DOHH2 (cell line): ENCODE data around the gene GPC6.

Experiments used
- H3F3A ChIP-seq: fragments of 200-600 bp; sonication (generic), shearing (Covaris generic); 2 replicates; pipeline ENCODE4 v1.6.0; 2016; ENCODE audit warnings: antibody characterized with exemption, mild to moderate bottlenecking; ENCODE audit not compliant: control insufficient read depth, insufficient read depth
- H3K27ac ChIP-seq: fragments of 200-600 bp; sonication (generic); 2 replicates; pipeline ENCODE4 v1.5.1; 2014; ENCODE audit warnings: low read depth, mild to moderate bottlenecking, low read length, moderate library complexity
- H3K27me3 ChIP-seq: fragments of 200-600 bp; sonication (generic); 2 replicates; pipeline ENCODE4 v1.6.1; 2014; ENCODE audit warnings: mild to moderate bottlenecking, low read length, mixed read lengths; ENCODE audit not compliant: control insufficient read depth
- H3K36me3 ChIP-seq: fragments of 200-600 bp; sonication (generic); 2 replicates; pipeline ENCODE4 v1.6.1; 2014; ENCODE audit warnings: mild to moderate bottlenecking, low read length, moderate library complexity, mixed read lengths; ENCODE audit not compliant: control insufficient read depth
- H3K4me1 ChIP-seq: fragments of 200-600 bp; sonication (generic); 2 replicates; pipeline ENCODE4 v1.6.1; 2014; ENCODE audit warnings: mild to moderate bottlenecking, low read length, mixed read lengths; ENCODE audit not compliant: control insufficient read depth
- H3K4me2 ChIP-seq: fragments of 200-600 bp; sonication (generic); 2 replicates; pipeline ENCODE4 v1.6.0; 2014; ENCODE audit warnings: mild to moderate bottlenecking, low read length, moderate library complexity
- H3K4me3 ChIP-seq: fragments of 200-600 bp; sonication (generic); 2 replicates; pipeline ENCODE4 v1.5.1; 2014; ENCODE audit warnings: mild to moderate bottlenecking, low read length, mixed read lengths
- H3K79me2 ChIP-seq: fragments of 200-600 bp; sonication (generic); 2 replicates; pipeline ENCODE4 v1.6.1; 2014; ENCODE audit warnings: mild to moderate bottlenecking, low read length, mixed read lengths; ENCODE audit not compliant: control insufficient read depth
- H3K9me2 ChIP-seq: fragments of 200-600 bp; sonication (generic); replicated peaks from 2 replicates; pipeline ENCODE4 v1.6.1; 2014; ENCODE audit warnings: mild to moderate bottlenecking, low read length, mixed read lengths; ENCODE audit not compliant: control insufficient read depth
- H3K9me3 ChIP-seq: fragments of 200-600 bp; sonication (generic); 2 replicates; pipeline ENCODE4 v1.6.1; 2014; ENCODE audit warnings: antibody characterized with exemption, low read length, mixed read lengths; ENCODE audit not compliant: control insufficient read depth, insufficient read depth
- H4K20me1 ChIP-seq: fragments of 200-600 bp; sonication (generic); 2 replicates; pipeline ENCODE4 v1.6.0; 2014; ENCODE audit warnings: low read depth, mild to moderate bottlenecking, antibody characterized with exemption, low read length, moderate library complexity; ENCODE audit not compliant: control insufficient read depth, insufficient read depth
- EZH2phosphoT487 ChIP-seq: fragments of 200-600 bp; sonication (generic); IDR thresholded peaks from 2 replicates; pipeline ENCODE4 v1.6.1; 2017; ENCODE audit warnings: borderline replicate concordance, mild to moderate bottlenecking, antibody characterized with exemption, low read length, moderate library complexity, mixed read lengths
- TF ChIP-seq, protein P1 (sequence below): fragments of 200-600 bp; sonication (generic); IDR thresholded peaks from one replicate; pipeline ENCODE4 v1.5.1; 2014; ENCODE audit warnings: antibody characterized with exemption, mild to moderate bottlenecking, low read depth, low read length; ENCODE audit not compliant: poor library complexity, severe bottlenecking

GPC6 gene

DNA sequence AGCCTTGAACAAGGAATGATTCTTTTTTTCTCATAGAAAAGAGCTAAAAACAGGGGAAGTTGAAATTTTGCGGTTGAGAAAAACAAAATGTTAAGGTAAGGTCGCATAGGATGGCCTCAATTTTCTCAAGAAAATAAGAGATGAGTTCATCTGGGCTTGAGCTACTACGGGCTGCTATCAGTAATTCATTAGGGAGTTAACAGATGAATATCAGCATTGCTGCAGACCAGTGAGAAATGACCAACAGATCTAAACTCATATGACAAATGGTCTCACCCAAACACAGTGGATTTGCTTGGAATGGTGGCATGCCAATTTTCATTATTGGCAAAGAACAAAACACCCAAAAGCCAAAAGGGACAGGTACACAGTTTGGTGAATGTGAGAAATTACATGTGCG, 56.6 kb downstream of the GPC6 start:
- no peaks in the 10 kb centered on the region for H3K9me2 ChIP-seq
- no peaks in the 10 kb centered on the region for H4K20me1 ChIP-seq
- no peaks in the 10 kb centered on the region for H3K27me3 ChIP-seq
- no peaks in the 10 kb centered on the region for H3K9me3 ChIP-seq
- H3K79me2 ChIP-seq: no peaks in the 10 kb centered on the region
- H3K27ac ChIP-seq: no peak overlapping the region
- no peak overlapping the region for H3K4me3 ChIP-seq
- H3K4me2 ChIP-seq: no peak overlapping the region
- H3F3A ChIP-seq: no peaks in the 10 kb centered on the region
- H3K36me3 ChIP-seq: no peaks in the 10 kb centered on the region
- H3K4me1 ChIP-seq: no peaks in the 10 kb centered on the region
- TF ChIP-seq, protein P1, sequence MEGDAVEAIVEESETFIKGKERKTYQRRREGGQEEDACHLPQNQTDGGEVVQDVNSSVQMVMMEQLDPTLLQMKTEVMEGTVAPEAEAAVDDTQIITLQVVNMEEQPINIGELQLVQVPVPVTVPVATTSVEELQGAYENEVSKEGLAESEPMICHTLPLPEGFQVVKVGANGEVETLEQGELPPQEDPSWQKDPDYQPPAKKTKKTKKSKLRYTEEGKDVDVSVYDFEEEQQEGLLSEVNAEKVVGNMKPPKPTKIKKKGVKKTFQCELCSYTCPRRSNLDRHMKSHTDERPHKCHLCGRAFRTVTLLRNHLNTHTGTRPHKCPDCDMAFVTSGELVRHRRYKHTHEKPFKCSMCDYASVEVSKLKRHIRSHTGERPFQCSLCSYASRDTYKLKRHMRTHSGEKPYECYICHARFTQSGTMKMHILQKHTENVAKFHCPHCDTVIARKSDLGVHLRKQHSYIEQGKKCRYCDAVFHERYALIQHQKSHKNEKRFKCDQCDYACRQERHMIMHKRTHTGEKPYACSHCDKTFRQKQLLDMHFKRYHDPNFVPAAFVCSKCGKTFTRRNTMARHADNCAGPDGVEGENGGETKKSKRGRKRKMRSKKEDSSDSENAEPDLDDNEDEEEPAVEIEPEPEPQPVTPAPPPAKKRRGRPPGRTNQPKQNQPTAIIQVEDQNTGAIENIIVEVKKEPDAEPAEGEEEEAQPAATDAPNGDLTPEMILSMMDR: no peak
- TF ChIP-seq EZH2phosphoT487: no peak

- TF ChIP-seq, protein P1: no peak
- no peak for TF ChIP-seq EZH2phosphoT487
- H3K4me3 ChIP-seq: no peak overlapping the region
- H3K27me3 ChIP-seq: no peaks in the 10 kb centered on the region
Measured at GRCh38 chr13:93284064-93284463, 57.5 kb downstream of the GPC6 start.

DNA sequence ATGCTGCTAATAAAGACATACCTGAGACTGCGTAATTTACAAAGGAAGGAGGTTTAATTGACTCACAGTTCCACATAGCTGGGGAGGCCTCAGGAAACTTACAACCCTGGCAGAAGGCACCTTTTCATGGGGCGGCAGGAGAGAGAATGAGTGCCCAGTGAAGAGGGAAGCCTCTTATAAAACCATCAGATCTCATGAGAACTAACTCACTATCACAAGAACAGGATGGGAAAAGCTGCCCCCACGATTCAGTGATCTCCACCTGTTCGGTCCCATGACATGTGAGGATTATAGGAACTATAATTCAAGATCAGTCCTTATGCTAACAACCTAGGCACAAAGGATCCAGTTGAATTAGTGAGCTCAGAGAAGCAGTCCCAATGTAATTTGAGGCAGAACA, 59.4 kb downstream of the GPC6 start:
- no peaks in the 10 kb centered on the region for H3K9me2 ChIP-seq
- H3K79me2 ChIP-seq: no peaks in the 10 kb centered on the region
- no peak overlapping the region for H3K27ac ChIP-seq
- H3K9me3 ChIP-seq: no peaks in the 10 kb centered on the region
- H3K27me3 ChIP-seq: no peaks in the 10 kb centered on the region
- H4K20me1 ChIP-seq: no peaks in the 10 kb centered on the region
- H3K4me1 ChIP-seq: no peaks in the 10 kb centered on the region
- no peaks in the 10 kb centered on the region for H3K36me3 ChIP-seq
- H3K4me3 ChIP-seq: no peak overlapping the region
- no peak overlapping the region for H3K4me2 ChIP-seq
- TF ChIP-seq, protein P1: no peak
- no peak for TF ChIP-seq EZH2phosphoT487
- H3F3A ChIP-seq: no peaks in the 10 kb centered on the region

More at GRCh38 chr13:93284064-93284463, 57.5 kb downstream of the GPC6 start:
- H3K9me3 ChIP-seq: no peaks in the 10 kb centered on the region
- H3K79me2 ChIP-seq: no peaks in the 10 kb centered on the region
- no peaks in the 10 kb centered on the region for H3F3A ChIP-seq
- no peak overlapping the region for H3K27ac ChIP-seq
- H3K36me3 ChIP-seq: no peaks in the 10 kb centered on the region
- no peak overlapping the region for H3K4me2 ChIP-seq
- H4K20me1 ChIP-seq: no peaks in the 10 kb centered on the region
- no peaks in the 10 kb centered on the region for H3K9me2 ChIP-seq
- H3K4me1 ChIP-seq: no peaks in the 10 kb centered on the region

GRCh38 chr13:93289053-93289452, 62.4 kb downstream of the GPC6 start:
- H3K27me3 ChIP-seq: no peaks in the 10 kb centered on the region
- no peaks in the 10 kb centered on the region for H3F3A ChIP-seq
- no peak overlapping the region for H3K4me2 ChIP-seq
- H3K4me3 ChIP-seq: no peak overlapping the region
- no peaks in the 10 kb centered on the region for H3K36me3 ChIP-seq
- TF ChIP-seq EZH2phosphoT487: no peak
- TF ChIP-seq, protein P1: no peak
- H3K27ac ChIP-seq: no peak overlapping the region
- H3K79me2 ChIP-seq: no peaks in the 10 kb centered on the region
- H3K9me2 ChIP-seq: no peaks in the 10 kb centered on the region
- no peaks in the 10 kb centered on the region for H3K4me1 ChIP-seq
- H3K9me3 ChIP-seq: no peaks in the 10 kb centered on the region
- H4K20me1 ChIP-seq: no peaks in the 10 kb centered on the region
